ENCODE measurements around the gene JADE1. TPM values are rescaled to one million over a fixed set of nuclear protein-coding genes. Genes with fewer than 3 reads are reported as not detected.

JADE1 gene
- total and polyA plus RNA-seq, 2 experiments from 2014 or later: 84.2 to 158 TPM

- peaks cover 90% of the 10 kb centered on the region for H3K36me3 ChIP-seq (ENCODE audit: insufficient read depth)
- no peak overlapping the region for H3K4me2 ChIP-seq
- ATAC-seq: peak; percentile 17; the same call in 1 of the 3 replicates
Measured at GRCh38 chr4:128844931-128845330, 35.4 kb downstream of the JADE1 start.

GRCh38 chr4:128846063-128846462, 36.6 kb downstream of the JADE1 start:
- Mint-ChIP-seq H3K27me3 (ENCODE audit: insufficient read depth, low read depth, poor library complexity) (peaks cover 18% of the 10 kb centered on the region), H3K27ac (peak overlapping the region; percentile 75; the same call in 1 of the 2 replicates), H3K4me3 (no peak overlapping the region), H3K9me3 (no peaks in the 10 kb centered on the region), H3K4me1 (peaks cover 38% of the 10 kb centered on the region), H3K36me3 (ENCODE audit: low read depth) (peaks cover 98% of the 10 kb centered on the region)
- TF ChIP-seq JUNB (IDR thresholded peaks at IDR 0.05; ENCODE audit: unreplicated experiment) (no peak), POLR2AphosphoS5 (IDR thresholded peaks at IDR 0.05; ENCODE audit: low read depth) (peak; percentile 6; the same call in 1 of the 2 replicates)
- H3K4me2 ChIP-seq: no peak overlapping the region
- peaks cover 8% of the 10 kb centered on the region; the same call in 1 of the 2 replicates for H3K4me1 ChIP-seq (ENCODE audit: insufficient read depth)
- peaks cover 97% of the 10 kb centered on the region for H4K20me1 ChIP-seq (replicated peaks; ENCODE audit: insufficient read depth)
- peak overlapping the region; percentile 87 for H3K27ac ChIP-seq (ENCODE audit: low read depth)
- peaks cover 100% of the 10 kb centered on the region for H3K79me2 ChIP-seq (replicated peaks; ENCODE audit: insufficient read depth)
- H2AFZ ChIP-seq: no peak overlapping the region
- no peaks in the 10 kb centered on the region for H3K27me3 ChIP-seq (ENCODE audit: insufficient read depth)
- no peak for DNase-seq (ENCODE audit: low spot score)
- H3K36me3 ChIP-seq (ENCODE audit: insufficient read depth): peaks cover 92% of the 10 kb centered on the region
- H3K9me2 ChIP-seq (ENCODE audit: insufficient read depth): no peaks in the 10 kb centered on the region
- H3F3A ChIP-seq (replicated peaks; ENCODE audit: low read depth): peaks cover 89% of the 10 kb centered on the region
- H3K4me3 ChIP-seq: no peak overlapping the region
- no peak for ATAC-seq

More at GRCh38 chr4:128844931-128845330, 35.4 kb downstream of the JADE1 start:
- peak overlapping the region; percentile 87 for H3K27ac ChIP-seq (ENCODE audit: low read depth)
- no peaks in the 10 kb centered on the region for H3K9me2 ChIP-seq (ENCODE audit: insufficient read depth)
- Mint-ChIP-seq H3K9me3 (no peaks in the 10 kb centered on the region), H3K27me3 (ENCODE audit: insufficient read depth, low read depth, poor library complexity) (peaks cover 19% of the 10 kb centered on the region), H3K36me3 (ENCODE audit: low read depth) (peaks cover 97% of the 10 kb centered on the region), H3K4me3 (no peak overlapping the region), H3K27ac (peak overlapping the region; percentile 75; the same call in 1 of the 2 replicates), H3K4me1 (peaks cover 48% of the 10 kb centered on the region)
- H2AFZ ChIP-seq: no peak overlapping the region
- H3K79me2 ChIP-seq (replicated peaks; ENCODE audit: insufficient read depth): peaks cover 100% of the 10 kb centered on the region
- no peak overlapping the region for H3K4me3 ChIP-seq
- DNase-seq (ENCODE audit: low spot score): no peak
- peaks cover 17% of the 10 kb centered on the region for H3K4me1 ChIP-seq (ENCODE audit: insufficient read depth)
- TF ChIP-seq ZNF114 (CRISPR knock-in tag; IDR thresholded peaks at IDR 0.05): no peak
- 0 out of 2 replicates have a peak, but pooled peaks have one; percentile 27 for TF ChIP-seq POLR2AphosphoS5 (IDR thresholded peaks at IDR 0.05; ENCODE audit: low read depth)
- peaks cover 82% of the 10 kb centered on the region for H3F3A ChIP-seq (replicated peaks; ENCODE audit: low read depth)
- no peaks in the 10 kb centered on the region for H3K27me3 ChIP-seq (ENCODE audit: insufficient read depth)
- H4K20me1 ChIP-seq (replicated peaks; ENCODE audit: insufficient read depth): peaks cover 97% of the 10 kb centered on the region

DNA sequence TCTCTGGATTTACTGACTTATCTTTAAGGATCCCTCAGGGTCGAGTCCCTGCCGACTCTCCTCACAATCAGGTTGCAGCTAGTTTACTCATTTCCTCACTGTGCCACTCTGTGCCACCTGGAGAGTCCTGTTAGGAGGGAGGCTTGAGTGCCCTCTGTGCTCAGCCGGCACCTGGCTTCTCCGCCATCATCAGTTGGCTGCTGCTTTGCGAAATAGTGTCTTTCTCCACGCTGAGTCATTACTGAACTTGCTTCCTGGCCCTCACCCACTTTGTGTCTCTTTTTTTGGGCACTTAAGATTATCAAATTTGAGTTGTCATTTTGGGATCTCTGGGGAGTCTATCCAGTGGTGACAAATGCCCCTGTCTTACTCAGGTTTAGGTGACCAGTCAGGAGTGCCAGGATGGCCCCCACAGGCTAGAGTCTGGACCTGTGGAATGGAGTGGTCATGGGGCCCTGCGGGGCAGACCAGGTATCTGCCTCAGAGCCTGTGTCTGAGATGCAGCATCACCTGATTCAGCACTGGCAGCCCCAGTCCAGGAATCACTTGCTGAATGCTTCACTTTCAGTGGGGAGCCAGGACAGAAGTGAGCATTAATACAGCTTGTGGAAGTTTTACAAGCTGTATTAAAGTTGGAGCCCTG, 37.7 kb downstream of the JADE1 start:
- peaks cover 100% of the 10 kb centered on the region for H3K36me3 Mint-ChIP-seq (ENCODE audit: low read depth)
- H3F3A ChIP-seq (replicated peaks; ENCODE audit: low read depth): peaks cover 89% of the 10 kb centered on the region
- peaks cover 93% of the 10 kb centered on the region for H4K20me1 ChIP-seq (replicated peaks; ENCODE audit: insufficient read depth)
- no peak overlapping the region for H3K4me3 ChIP-seq
- H3K4me1 ChIP-seq (ENCODE audit: insufficient read depth): peaks cover 3% of the 10 kb centered on the region; the same call in 1 of the 2 replicates
- H3K27me3 ChIP-seq (ENCODE audit: insufficient read depth): no peaks in the 10 kb centered on the region
- ATAC-seq (no peak), DNase-seq (ENCODE audit: low spot score) (no peak)
- H3K4me2 ChIP-seq: no peak overlapping the region
- H3K27me3 Mint-ChIP-seq (ENCODE audit: insufficient read depth, low read depth, poor library complexity): peaks cover 18% of the 10 kb centered on the region
- no peak overlapping the region for H2AFZ ChIP-seq
- H3K27ac ChIP-seq (ENCODE audit: low read depth): peak overlapping the region; percentile 87
- TF ChIP-seq JUNB (IDR thresholded peaks at IDR 0.05; ENCODE audit: unreplicated experiment) (no peak), NANOG (IDR thresholded peaks at IDR 0.05; ENCODE audit: borderline replicate concordance) (no peak), EZH2 (IDR thresholded peaks at IDR 0.05; ENCODE audit: low read depth, unreplicated experiment) (no peak), EZH2phosphoT487 (IDR thresholded peaks at IDR 0.05; ENCODE audit: unreplicated experiment) (no peak)
- H3K79me2 ChIP-seq (replicated peaks; ENCODE audit: insufficient read depth): peaks cover 100% of the 10 kb centered on the region
- peak overlapping the region; percentile 94 for H3K27ac Mint-ChIP-seq
- no peaks in the 10 kb centered on the region for H3K9me3 Mint-ChIP-seq
- no peaks in the 10 kb centered on the region for H3K9me2 ChIP-seq (ENCODE audit: insufficient read depth)
- H3K4me3 Mint-ChIP-seq: no peak overlapping the region
- H3K36me3 ChIP-seq (ENCODE audit: insufficient read depth): peaks cover 98% of the 10 kb centered on the region
- peaks cover 32% of the 10 kb centered on the region for H3K4me1 Mint-ChIP-seq

Data from GM23338 (cell line).